ENCODE results near the gene CDH22. TPM values are rescaled to one million over a fixed set of nuclear protein-coding genes. Genes with fewer than 3 reads are reported as not detected.

CDH22 gene
- total and polyA plus RNA-seq, 9 of the 15 experiments (the other 6 are each of a cell fraction or from before 2014, with no cell fraction given): 0.07 to 0.08 TPM; not detected in 7

DNA sequence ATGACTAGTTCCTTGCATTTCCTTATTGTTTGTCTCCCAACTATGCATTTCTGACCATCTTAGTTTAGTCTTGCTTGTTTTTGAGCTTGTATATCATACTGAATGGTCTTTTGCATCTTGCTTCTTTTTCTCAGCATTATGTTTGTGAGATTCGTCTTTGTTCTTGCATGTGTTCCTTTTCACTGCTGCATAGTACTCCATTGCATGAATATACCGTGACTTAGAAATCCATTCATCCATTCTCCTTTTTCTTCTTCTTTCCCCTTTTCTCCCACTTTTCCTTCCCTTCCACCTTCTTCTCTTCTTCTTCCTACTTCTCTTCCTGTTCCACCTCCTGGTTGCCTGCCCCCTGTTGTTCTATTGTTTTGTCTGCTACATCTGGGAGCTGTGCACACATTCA lies 42.8 kb downstream of the CDH22 start (continued):
- TF ChIP-seq, protein P1, sequence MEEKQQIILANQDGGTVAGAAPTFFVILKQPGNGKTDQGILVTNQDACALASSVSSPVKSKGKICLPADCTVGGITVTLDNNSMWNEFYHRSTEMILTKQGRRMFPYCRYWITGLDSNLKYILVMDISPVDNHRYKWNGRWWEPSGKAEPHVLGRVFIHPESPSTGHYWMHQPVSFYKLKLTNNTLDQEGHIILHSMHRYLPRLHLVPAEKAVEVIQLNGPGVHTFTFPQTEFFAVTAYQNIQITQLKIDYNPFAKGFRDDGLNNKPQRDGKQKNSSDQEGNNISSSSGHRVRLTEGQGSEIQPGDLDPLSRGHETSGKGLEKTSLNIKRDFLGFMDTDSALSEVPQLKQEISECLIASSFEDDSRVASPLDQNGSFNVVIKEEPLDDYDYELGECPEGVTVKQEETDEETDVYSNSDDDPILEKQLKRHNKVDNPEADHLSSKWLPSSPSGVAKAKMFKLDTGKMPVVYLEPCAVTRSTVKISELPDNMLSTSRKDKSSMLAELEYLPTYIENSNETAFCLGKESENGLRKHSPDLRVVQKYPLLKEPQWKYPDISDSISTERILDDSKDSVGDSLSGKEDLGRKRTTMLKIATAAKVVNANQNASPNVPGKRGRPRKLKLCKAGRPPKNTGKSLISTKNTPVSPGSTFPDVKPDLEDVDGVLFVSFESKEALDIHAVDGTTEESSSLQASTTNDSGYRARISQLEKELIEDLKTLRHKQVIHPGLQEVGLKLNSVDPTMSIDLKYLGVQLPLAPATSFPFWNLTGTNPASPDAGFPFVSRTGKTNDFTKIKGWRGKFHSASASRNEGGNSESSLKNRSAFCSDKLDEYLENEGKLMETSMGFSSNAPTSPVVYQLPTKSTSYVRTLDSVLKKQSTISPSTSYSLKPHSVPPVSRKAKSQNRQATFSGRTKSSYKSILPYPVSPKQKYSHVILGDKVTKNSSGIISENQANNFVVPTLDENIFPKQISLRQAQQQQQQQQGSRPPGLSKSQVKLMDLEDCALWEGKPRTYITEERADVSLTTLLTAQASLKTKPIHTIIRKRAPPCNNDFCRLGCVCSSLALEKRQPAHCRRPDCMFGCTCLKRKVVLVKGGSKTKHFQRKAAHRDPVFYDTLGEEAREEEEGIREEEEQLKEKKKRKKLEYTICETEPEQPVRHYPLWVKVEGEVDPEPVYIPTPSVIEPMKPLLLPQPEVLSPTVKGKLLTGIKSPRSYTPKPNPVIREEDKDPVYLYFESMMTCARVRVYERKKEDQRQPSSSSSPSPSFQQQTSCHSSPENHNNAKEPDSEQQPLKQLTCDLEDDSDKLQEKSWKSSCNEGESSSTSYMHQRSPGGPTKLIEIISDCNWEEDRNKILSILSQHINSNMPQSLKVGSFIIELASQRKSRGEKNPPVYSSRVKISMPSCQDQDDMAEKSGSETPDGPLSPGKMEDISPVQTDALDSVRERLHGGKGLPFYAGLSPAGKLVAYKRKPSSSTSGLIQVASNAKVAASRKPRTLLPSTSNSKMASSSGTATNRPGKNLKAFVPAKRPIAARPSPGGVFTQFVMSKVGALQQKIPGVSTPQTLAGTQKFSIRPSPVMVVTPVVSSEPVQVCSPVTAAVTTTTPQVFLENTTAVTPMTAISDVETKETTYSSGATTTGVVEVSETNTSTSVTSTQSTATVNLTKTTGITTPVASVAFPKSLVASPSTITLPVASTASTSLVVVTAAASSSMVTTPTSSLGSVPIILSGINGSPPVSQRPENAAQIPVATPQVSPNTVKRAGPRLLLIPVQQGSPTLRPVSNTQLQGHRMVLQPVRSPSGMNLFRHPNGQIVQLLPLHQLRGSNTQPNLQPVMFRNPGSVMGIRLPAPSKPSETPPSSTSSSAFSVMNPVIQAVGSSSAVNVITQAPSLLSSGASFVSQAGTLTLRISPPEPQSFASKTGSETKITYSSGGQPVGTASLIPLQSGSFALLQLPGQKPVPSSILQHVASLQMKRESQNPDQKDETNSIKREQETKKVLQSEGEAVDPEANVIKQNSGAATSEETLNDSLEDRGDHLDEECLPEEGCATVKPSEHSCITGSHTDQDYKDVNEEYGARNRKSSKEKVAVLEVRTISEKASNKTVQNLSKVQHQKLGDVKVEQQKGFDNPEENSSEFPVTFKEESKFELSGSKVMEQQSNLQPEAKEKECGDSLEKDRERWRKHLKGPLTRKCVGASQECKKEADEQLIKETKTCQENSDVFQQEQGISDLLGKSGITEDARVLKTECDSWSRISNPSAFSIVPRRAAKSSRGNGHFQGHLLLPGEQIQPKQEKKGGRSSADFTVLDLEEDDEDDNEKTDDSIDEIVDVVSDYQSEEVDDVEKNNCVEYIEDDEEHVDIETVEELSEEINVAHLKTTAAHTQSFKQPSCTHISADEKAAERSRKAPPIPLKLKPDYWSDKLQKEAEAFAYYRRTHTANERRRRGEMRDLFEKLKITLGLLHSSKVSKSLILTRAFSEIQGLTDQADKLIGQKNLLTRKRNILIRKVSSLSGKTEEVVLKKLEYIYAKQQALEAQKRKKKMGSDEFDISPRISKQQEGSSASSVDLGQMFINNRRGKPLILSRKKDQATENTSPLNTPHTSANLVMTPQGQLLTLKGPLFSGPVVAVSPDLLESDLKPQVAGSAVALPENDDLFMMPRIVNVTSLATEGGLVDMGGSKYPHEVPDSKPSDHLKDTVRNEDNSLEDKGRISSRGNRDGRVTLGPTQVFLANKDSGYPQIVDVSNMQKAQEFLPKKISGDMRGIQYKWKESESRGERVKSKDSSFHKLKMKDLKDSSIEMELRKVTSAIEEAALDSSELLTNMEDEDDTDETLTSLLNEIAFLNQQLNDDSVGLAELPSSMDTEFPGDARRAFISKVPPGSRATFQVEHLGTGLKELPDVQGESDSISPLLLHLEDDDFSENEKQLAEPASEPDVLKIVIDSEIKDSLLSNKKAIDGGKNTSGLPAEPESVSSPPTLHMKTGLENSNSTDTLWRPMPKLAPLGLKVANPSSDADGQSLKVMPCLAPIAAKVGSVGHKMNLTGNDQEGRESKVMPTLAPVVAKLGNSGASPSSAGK (IDR thresholded peaks at IDR 0.05): no peak
- TF ChIP-seq, protein P2, sequence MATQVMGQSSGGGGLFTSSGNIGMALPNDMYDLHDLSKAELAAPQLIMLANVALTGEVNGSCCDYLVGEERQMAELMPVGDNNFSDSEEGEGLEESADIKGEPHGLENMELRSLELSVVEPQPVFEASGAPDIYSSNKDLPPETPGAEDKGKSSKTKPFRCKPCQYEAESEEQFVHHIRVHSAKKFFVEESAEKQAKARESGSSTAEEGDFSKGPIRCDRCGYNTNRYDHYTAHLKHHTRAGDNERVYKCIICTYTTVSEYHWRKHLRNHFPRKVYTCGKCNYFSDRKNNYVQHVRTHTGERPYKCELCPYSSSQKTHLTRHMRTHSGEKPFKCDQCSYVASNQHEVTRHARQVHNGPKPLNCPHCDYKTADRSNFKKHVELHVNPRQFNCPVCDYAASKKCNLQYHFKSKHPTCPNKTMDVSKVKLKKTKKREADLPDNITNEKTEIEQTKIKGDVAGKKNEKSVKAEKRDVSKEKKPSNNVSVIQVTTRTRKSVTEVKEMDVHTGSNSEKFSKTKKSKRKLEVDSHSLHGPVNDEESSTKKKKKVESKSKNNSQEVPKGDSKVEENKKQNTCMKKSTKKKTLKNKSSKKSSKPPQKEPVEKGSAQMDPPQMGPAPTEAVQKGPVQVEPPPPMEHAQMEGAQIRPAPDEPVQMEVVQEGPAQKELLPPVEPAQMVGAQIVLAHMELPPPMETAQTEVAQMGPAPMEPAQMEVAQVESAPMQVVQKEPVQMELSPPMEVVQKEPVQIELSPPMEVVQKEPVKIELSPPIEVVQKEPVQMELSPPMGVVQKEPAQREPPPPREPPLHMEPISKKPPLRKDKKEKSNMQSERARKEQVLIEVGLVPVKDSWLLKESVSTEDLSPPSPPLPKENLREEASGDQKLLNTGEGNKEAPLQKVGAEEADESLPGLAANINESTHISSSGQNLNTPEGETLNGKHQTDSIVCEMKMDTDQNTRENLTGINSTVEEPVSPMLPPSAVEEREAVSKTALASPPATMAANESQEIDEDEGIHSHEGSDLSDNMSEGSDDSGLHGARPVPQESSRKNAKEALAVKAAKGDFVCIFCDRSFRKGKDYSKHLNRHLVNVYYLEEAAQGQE (IDR thresholded peaks at IDR 0.05; ENCODE audit: borderline replicate concordance): no peak
- TF ChIP-seq, protein P2 (CRISPR knock-in tag; IDR thresholded peaks at IDR 0.05; ENCODE audit: low read depth): no peak
- no peak for TF ChIP-seq POLR3G (IDR thresholded peaks at IDR 0.05; ENCODE audit: extremely low read depth, insufficient read length, insufficient replicate concordance)
- TF ChIP-seq SIN3B (IDR thresholded peaks at IDR 0.05; ENCODE audit: low read depth): no peak
- peak; percentile 20 to 33; a peak in 1 of 4 replicates for TF ChIP-seq KDM1A (IDR thresholded peaks at IDR 0.05)
- TF ChIP-seq RBM25 (IDR thresholded peaks at IDR 0.05; ENCODE audit: low read depth, low read length, severe bottlenecking): peak; percentile 85
- TF ChIP-seq NEUROD1 (IDR thresholded peaks at IDR 0.05; ENCODE audit: borderline replicate concordance, low read depth, low read length, partially characterized antibody): no peak
- no peak for TF ChIP-seq ZNF197 (CRISPR knock-in tag; IDR thresholded peaks at IDR 0.05; ENCODE audit: low read depth)
